GM23338 (cell line): ENCODE measurements around the gene PLCG2. TPM values are rescaled to one million over a fixed set of nuclear protein-coding genes. Genes with fewer than 3 reads are reported as not detected.
A peak's percentile ranks its signal among the peaks of the same experiment; 100 is the strongest.

Source experiments
- ATAC-seq: fragments of 200-7000 bp; cut with Tn5 transposase; 3 replicates; pipeline ENCODE4 v1.9.1; 2020
- DNase-seq: peaks from one replicate; pipeline ENCODE4 v3.0.0-alpha.2; 2015; ENCODE audit warnings: low spot score
- H2AFZ ChIP-seq: fragments of 200-600 bp; sonication (generic); 2 replicates; pipeline ENCODE4 v1.8.0; 2016; ENCODE audit warnings: antibody characterized with exemption, mild to moderate bottlenecking, moderate library complexity
- H3F3A ChIP-seq: fragments of 200-600 bp; sonication (generic); replicated peaks from 2 replicates; pipeline ENCODE4 v1.8.0; 2017; ENCODE audit warnings: antibody characterized with exemption, mixed run types, low read depth
- H3K27ac ChIP-seq: fragments of 200-600 bp; sonication (generic); 2 replicates; pipeline ENCODE4 v1.6.1; 2016; ENCODE audit warnings: low read depth
- H3K27me3 ChIP-seq: fragments of 200-600 bp; sonication (generic); 2 replicates; pipeline ENCODE4 v1.8.0; 2016; ENCODE audit warnings: mild to moderate bottlenecking, mixed run types, moderate library complexity; ENCODE audit not compliant: insufficient read depth
- H3K36me3 ChIP-seq: fragments of 200-600 bp; sonication (generic); 2 replicates; pipeline ENCODE4 v1.8.0; 2016; ENCODE audit warnings: mild to moderate bottlenecking; ENCODE audit not compliant: insufficient read depth
- H3K4me1 ChIP-seq: fragments of 200-600 bp; sonication (generic); 2 replicates; pipeline ENCODE4 v1.8.0; 2016; ENCODE audit warnings: mild to moderate bottlenecking, moderate library complexity; ENCODE audit not compliant: insufficient read depth
- H3K4me2 ChIP-seq: fragments of 200-600 bp; sonication (generic); 2 replicates; pipeline ENCODE4 v1.7.1; 2017; ENCODE audit warnings: mixed run types
- H3K4me3 ChIP-seq: fragments of 200-600 bp; sonication (generic); 2 replicates; pipeline ENCODE4 v1.6.1; 2016; ENCODE audit warnings: mixed run types
- H3K79me2 ChIP-seq: fragments of 200-600 bp; sonication (generic); replicated peaks from 2 replicates; pipeline ENCODE4 v1.8.0; 2017; ENCODE audit warnings: mild to moderate bottlenecking; ENCODE audit not compliant: insufficient read depth
- H3K9me2 ChIP-seq: fragments of 200-600 bp; sonication (generic); 2 replicates; pipeline ENCODE4 v1.8.0; 2017; ENCODE audit not compliant: insufficient read depth
- H4K20me1 ChIP-seq: fragments of 200-600 bp; sonication (generic); replicated peaks from 2 replicates; pipeline ENCODE4 v1.8.0; 2017; ENCODE audit warnings: mild to moderate bottlenecking; ENCODE audit not compliant: insufficient read depth
- H3K27ac Mint-ChIP-seq: 2 replicates; pipeline ENCODE4 v1.8.0; 2020; ENCODE audit warnings: inconsistent platforms, mild to moderate bottlenecking, moderate library complexity, mixed read lengths
- H3K27me3 Mint-ChIP-seq: 3 replicates; pipeline ENCODE4 v1.8.0; 2022; ENCODE audit warnings: low read depth, mild to moderate bottlenecking, moderate library complexity, mixed read lengths, inconsistent platforms; ENCODE audit not compliant: insufficient read depth, poor library complexity
- H3K36me3 Mint-ChIP-seq: 3 replicates; pipeline ENCODE4 v1.8.0; 2021; ENCODE audit warnings: low read depth, mild to moderate bottlenecking, inconsistent platforms, moderate library complexity, mixed read lengths
- H3K4me1 Mint-ChIP-seq: 3 replicates; pipeline ENCODE4 v1.8.0; 2020; ENCODE audit warnings: mild to moderate bottlenecking, inconsistent platforms, mixed read lengths
- H3K4me3 Mint-ChIP-seq: 3 replicates; pipeline ENCODE4 v1.8.0; 2021; ENCODE audit warnings: moderate library complexity, mild to moderate bottlenecking, inconsistent platforms, mixed read lengths
- H3K9me3 Mint-ChIP-seq: 3 replicates; pipeline ENCODE4 v1.8.0; 2020; ENCODE audit warnings: moderate library complexity, mild to moderate bottlenecking, inconsistent platforms, mixed read lengths
- EZH2 ChIP-seq: fragments of 200-600 bp; sonication (generic); IDR thresholded peaks from one replicate; pipeline ENCODE4 v1.8.0; 2017; ENCODE audit warnings: antibody characterized with exemption, mild to moderate bottlenecking, low read depth; ENCODE audit not compliant: unreplicated experiment
- JUNB ChIP-seq: IDR thresholded peaks from one replicate; pipeline ENCODE4 v1.6.1; 2016; ENCODE audit warnings: antibody characterized with exemption; ENCODE audit not compliant: unreplicated experiment
- POLR2AphosphoS5 ChIP-seq: IDR thresholded peaks from 2 replicates; pipeline ENCODE4 v1.6.1; 2016; ENCODE audit warnings: antibody characterized with exemption, low read depth
- STAT1 ChIP-seq: IDR thresholded peaks from one replicate; pipeline ENCODE4 v1.6.1; 2016; ENCODE audit warnings: antibody characterized with exemption; ENCODE audit not compliant: unreplicated experiment
- ZNF331 ChIP-seq: fragments of 250-450 bp; sonication (Bioruptor Pico); IDR thresholded peaks from 2 replicates; pipeline ENCODE4 v1.5.0; 2020; ENCODE audit warnings: low read depth, mild to moderate bottlenecking, moderate library complexity
- polyA plus RNA-seq: library from polyadenylated mRNA; unstranded; fragments of >200 nt; fragmentation: Nextera tagmentation; extraction: Ambion mirVana; gene quantifications from 2 replicates; pipeline ENCODE4 v1.2.1, GENCODE V29; 2016
- total RNA-seq: library from RNA; depleted of rRNA; stranded (reverse); fragments of >200 nt; shearing (Covaris generic); gene quantifications from 2 replicates; pipeline ENCODE4 v1.2.3, GENCODE V29; 2014
- TF ChIP-seq, protein P1 (sequence below): IDR thresholded peaks from one replicate; pipeline ENCODE4 v1.6.1; 2018; ENCODE audit warnings: antibody characterized with exemption; ENCODE audit not compliant: unreplicated experiment
- TF ChIP-seq, protein P2 (sequence below): IDR thresholded peaks from 2 replicates; pipeline ENCODE4 v1.6.1; 2016; ENCODE audit warnings: antibody characterized with exemption
- TF ChIP-seq, protein P3 (sequence below): fragments of 250-450 bp; sonication (Bioruptor Pico); IDR thresholded peaks from 2 replicates; pipeline ENCODE4 v1.5.0; 2020; ENCODE audit warnings: mild to moderate bottlenecking, moderate library complexity

PLCG2 gene
- total and polyA plus RNA-seq, 2 experiments from 2014 or later: 2.4 to 5.9 TPM

DNA sequence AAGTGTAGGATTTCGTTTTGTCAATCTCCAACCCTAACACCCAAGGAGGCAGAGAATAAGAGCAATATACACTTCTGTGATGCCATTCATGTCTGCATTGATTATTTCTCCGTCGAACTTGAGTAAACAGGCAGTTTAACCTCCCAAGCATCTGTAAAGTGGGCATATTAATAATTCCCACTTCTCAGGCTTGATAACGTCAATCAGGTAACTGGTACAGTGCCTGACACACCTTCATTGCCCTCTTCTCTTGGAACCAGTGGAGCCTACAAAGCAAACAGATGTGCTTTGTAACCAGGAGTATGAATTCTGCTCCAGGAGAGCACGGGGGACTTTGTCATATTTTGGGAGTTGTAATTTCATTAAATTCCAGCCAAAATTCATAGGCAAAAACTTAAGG lies 32.5 kb upstream of the PLCG2 start:
- Histone ChIP-seq H3K4me2 (peak overlapping the region; percentile 82), H3K4me3 (peak overlapping the region; percentile 60), H4K20me1 (no peaks in the 10 kb centered on the region; the same call in 1 of the 2 replicates), H3K27ac (no peak overlapping the region), H3K4me1 (peaks cover 14% of the 10 kb centered on the region; the same call in 1 of the 2 replicates), H2AFZ (peak overlapping the region; percentile 98), H3K27me3 (no peaks in the 10 kb centered on the region), H3F3A (no peaks in the 10 kb centered on the region), H3K36me3 (no peaks in the 10 kb centered on the region), H3K79me2 (no peaks in the 10 kb centered on the region), H3K9me2 (no peaks in the 10 kb centered on the region; the same call in 1 of the 2 replicates)
- ATAC-seq (no peak), DNase-seq (no peak)
- Mint-ChIP-seq H3K9me3 (no peaks in the 10 kb centered on the region), H3K4me3 (peak overlapping the region; percentile 79), H3K4me1 (peaks cover 18% of the 10 kb centered on the region; the same call in 2 of the 3 replicates), H3K27me3 (peaks cover 5% of the 10 kb centered on the region), H3K36me3 (no peaks in the 10 kb centered on the region), H3K27ac (peak overlapping the region; percentile 59; the same call in 1 of the 2 replicates)
- TF ChIP-seq, protein P1, sequence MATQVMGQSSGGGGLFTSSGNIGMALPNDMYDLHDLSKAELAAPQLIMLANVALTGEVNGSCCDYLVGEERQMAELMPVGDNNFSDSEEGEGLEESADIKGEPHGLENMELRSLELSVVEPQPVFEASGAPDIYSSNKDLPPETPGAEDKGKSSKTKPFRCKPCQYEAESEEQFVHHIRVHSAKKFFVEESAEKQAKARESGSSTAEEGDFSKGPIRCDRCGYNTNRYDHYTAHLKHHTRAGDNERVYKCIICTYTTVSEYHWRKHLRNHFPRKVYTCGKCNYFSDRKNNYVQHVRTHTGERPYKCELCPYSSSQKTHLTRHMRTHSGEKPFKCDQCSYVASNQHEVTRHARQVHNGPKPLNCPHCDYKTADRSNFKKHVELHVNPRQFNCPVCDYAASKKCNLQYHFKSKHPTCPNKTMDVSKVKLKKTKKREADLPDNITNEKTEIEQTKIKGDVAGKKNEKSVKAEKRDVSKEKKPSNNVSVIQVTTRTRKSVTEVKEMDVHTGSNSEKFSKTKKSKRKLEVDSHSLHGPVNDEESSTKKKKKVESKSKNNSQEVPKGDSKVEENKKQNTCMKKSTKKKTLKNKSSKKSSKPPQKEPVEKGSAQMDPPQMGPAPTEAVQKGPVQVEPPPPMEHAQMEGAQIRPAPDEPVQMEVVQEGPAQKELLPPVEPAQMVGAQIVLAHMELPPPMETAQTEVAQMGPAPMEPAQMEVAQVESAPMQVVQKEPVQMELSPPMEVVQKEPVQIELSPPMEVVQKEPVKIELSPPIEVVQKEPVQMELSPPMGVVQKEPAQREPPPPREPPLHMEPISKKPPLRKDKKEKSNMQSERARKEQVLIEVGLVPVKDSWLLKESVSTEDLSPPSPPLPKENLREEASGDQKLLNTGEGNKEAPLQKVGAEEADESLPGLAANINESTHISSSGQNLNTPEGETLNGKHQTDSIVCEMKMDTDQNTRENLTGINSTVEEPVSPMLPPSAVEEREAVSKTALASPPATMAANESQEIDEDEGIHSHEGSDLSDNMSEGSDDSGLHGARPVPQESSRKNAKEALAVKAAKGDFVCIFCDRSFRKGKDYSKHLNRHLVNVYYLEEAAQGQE: no peak
- no peak for TF ChIP-seq ZNF331 (CRISPR knock-in tag)
- TF ChIP-seq, protein P2, sequence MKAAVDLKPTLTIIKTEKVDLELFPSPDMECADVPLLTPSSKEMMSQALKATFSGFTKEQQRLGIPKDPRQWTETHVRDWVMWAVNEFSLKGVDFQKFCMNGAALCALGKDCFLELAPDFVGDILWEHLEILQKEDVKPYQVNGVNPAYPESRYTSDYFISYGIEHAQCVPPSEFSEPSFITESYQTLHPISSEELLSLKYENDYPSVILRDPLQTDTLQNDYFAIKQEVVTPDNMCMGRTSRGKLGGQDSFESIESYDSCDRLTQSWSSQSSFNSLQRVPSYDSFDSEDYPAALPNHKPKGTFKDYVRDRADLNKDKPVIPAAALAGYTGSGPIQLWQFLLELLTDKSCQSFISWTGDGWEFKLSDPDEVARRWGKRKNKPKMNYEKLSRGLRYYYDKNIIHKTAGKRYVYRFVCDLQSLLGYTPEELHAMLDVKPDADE: no peak
- TF ChIP-seq POLR2AphosphoS5: no peak
- no peak for TF ChIP-seq STAT1
- no peak for TF ChIP-seq JUNB
- TF ChIP-seq, protein P3, sequence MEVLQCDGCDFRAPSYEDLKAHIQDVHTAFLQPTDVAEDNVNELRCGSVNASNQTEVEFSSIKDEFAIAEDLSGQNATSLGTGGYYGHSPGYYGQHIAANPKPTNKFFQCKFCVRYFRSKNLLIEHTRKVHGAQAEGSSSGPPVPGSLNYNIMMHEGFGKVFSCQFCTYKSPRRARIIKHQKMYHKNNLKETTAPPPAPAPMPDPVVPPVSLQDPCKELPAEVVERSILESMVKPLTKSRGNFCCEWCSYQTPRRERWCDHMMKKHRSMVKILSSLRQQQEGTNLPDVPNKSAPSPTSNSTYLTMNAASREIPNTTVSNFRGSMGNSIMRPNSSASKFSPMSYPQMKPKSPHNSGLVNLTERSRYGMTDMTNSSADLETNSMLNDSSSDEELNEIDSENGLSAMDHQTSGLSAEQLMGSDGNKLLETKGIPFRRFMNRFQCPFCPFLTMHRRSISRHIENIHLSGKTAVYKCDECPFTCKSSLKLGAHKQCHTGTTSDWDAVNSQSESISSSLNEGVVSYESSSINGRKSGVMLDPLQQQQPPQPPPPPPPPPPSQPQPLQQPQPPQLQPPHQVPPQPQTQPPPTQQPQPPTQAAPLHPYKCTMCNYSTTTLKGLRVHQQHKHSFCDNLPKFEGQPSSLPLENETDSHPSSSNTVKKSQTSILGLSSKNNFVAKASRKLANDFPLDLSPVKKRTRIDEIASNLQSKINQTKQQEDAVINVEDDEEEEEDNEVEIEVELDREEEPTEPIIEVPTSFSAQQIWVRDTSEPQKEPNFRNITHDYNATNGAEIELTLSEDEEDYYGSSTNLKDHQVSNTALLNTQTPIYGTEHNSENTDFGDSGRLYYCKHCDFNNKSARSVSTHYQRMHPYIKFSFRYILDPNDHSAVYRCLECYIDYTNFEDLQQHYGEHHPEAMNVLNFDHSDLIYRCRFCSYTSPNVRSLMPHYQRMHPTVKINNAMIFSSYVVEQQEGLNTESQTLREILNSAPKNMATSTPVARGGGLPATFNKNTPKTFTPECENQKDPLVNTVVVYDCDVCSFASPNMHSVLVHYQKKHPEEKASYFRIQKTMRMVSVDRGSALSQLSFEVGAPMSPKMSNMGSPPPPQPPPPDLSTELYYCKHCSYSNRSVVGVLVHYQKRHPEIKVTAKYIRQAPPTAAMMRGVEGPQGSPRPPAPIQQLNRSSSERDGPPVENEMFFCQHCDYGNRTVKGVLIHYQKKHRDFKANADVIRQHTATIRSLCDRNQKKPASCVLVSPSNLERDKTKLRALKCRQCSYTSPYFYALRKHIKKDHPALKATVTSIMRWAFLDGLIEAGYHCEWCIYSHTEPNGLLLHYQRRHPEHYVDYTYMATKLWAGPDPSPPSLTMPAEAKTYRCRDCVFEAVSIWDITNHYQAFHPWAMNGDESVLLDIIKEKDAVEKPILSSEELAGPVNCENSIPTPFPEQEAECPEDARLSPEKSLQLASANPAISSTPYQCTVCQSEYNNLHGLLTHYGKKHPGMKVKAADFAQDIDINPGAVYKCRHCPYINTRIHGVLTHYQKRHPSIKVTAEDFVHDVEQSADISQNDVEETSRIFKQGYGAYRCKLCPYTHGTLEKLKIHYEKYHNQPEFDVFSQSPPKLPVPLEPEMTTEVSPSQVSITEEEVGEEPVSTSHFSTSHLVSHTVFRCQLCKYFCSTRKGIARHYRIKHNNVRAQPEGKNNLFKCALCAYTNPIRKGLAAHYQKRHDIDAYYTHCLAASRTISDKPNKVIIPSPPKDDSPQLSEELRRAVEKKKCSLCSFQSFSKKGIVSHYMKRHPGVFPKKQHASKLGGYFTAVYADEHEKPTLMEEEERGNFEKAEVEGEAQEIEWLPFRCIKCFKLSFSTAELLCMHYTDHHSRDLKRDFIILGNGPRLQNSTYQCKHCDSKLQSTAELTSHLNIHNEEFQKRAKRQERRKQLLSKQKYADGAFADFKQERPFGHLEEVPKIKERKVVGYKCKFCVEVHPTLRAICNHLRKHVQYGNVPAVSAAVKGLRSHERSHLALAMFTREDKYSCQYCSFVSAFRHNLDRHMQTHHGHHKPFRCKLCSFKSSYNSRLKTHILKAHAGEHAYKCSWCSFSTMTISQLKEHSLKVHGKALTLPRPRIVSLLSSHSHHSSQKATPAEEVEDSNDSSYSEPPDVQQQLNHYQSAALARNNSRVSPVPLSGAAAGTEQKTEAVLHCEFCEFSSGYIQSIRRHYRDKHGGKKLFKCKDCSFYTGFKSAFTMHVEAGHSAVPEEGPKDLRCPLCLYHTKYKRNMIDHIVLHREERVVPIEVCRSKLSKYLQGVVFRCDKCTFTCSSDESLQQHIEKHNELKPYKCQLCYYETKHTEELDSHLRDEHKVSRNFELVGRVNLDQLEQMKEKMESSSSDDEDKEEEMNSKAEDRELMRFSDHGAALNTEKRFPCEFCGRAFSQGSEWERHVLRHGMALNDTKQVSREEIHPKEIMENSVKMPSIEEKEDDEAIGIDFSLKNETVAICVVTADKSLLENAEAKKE (CRISPR knock-in tag): no peak
- no peak for TF ChIP-seq EZH2
